ENCODE results near the gene RILPL2. TPM values are rescaled to one million over a fixed set of nuclear protein-coding genes. Genes with fewer than 3 reads are reported as not detected.
"Not testable (repeated sequence)": the region's sequence is repeated elsewhere in the genome, so short reads cannot be mapped to it uniquely, and the experiment has no call there.

Gene RILPL2
- total RNA-seq, 1 donor from 2014 or later, result 2.8 TPM

DNA sequence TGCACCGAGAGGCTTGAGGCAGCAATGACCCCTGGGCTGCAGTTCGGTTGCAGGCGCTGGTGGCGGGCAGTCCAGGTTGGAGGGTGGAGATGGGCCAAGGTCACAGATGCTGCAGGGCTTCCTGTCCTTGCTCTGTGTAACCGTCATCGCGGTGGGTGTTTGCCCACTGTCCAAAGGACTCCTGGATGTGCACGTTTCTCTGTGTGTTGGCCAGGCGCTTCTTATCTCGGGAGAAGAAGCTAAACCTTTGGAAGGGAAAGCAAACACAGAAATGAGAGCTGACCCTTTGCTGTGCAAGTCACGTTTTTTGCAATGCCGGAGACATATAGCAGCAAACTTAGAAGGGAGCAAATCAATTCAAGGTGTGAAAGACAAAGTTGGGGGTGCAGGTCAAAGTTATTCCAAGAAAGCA lies 36.0 kb upstream of the RILPL2 start:
- Mint-ChIP-seq H3K36me3 (ENCODE audit: low read depth, unreplicated experiment) (peaks cover 29% of the 10 kb centered on the region), H3K9me3 (ENCODE audit: unreplicated experiment) (no peaks in the 10 kb centered on the region), H3K27me3 (ENCODE audit: unreplicated experiment) (peaks cover 1% of the 10 kb centered on the region), H3K27ac (ENCODE audit: unreplicated experiment) (no peak overlapping the region), H3K4me3 (ENCODE audit: unreplicated experiment) (peak overlapping the region; percentile 47), H3K4me1 (ENCODE audit: unreplicated experiment) (peaks cover 7% of the 10 kb centered on the region)
- no peak for TF ChIP-seq CTCF (IDR thresholded peaks at IDR 0.05; ENCODE audit: unreplicated experiment)
- no peak for DNase-seq (ENCODE audit: low spot score)

DNA sequence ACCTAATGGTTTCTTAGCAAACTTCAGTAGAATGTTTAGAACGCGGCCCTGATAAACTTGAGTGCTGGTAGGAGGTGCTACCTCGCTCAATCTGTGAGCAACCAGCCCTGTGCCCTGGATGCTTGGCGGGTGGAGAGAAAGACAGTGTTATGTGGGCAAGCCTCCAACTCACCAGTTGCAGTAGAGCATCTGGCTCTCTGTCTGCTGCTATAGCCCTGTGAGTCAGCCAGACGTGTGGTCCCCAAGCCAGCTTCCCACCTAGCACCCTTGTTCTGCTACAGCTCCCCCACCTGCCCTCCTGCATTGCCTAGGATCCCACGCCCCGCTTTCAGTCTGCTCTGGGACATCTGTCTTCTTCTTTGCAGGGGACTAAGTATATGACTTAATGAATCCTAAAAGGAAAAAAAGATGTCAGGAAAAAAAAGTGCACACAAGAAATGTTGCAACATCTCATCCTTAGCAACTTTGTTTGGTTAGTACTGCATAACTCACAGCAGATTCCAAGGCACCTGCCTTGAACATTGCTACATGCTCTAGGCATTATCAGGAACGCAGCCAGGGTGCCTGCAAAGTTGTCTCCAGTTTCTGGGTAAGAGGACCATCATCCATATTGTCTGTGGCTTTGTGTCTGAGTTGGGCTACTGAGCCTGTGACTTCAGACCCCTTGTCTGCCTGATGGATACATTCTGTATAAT lies 35.0 kb upstream of the RILPL2 start:
- Mint-ChIP-seq H3K27ac (ENCODE audit: unreplicated experiment) (no peak overlapping the region), H3K36me3 (ENCODE audit: low read depth, unreplicated experiment) (peaks cover 25% of the 10 kb centered on the region), H3K4me3 (ENCODE audit: unreplicated experiment) (no peak overlapping the region), H3K4me1 (ENCODE audit: unreplicated experiment) (peaks cover 7% of the 10 kb centered on the region), H3K27me3 (ENCODE audit: unreplicated experiment) (no peaks in the 10 kb centered on the region), H3K9me3 (ENCODE audit: unreplicated experiment) (no peaks in the 10 kb centered on the region)
- no peak for TF ChIP-seq CTCF (IDR thresholded peaks at IDR 0.05; ENCODE audit: unreplicated experiment)
- no peak for DNase-seq (ENCODE audit: low spot score)

GRCh38 chr12:123469978-123470377 lies 33.5 kb upstream of the RILPL2 start:
- Mint-ChIP-seq H3K9me3 (ENCODE audit: unreplicated experiment) (no peaks in the 10 kb centered on the region), H3K27ac (ENCODE audit: unreplicated experiment) (no peak overlapping the region), H3K4me3 (ENCODE audit: unreplicated experiment) (no peak overlapping the region), H3K27me3 (ENCODE audit: unreplicated experiment) (no peaks in the 10 kb centered on the region), H3K4me1 (ENCODE audit: unreplicated experiment) (peaks cover 5% of the 10 kb centered on the region), H3K36me3 (ENCODE audit: low read depth, unreplicated experiment) (peaks cover 26% of the 10 kb centered on the region)
- TF ChIP-seq CTCF (IDR thresholded peaks at IDR 0.05; ENCODE audit: unreplicated experiment), result no peak
- DNase-seq (ENCODE audit: low spot score), result no peak

DNA sequence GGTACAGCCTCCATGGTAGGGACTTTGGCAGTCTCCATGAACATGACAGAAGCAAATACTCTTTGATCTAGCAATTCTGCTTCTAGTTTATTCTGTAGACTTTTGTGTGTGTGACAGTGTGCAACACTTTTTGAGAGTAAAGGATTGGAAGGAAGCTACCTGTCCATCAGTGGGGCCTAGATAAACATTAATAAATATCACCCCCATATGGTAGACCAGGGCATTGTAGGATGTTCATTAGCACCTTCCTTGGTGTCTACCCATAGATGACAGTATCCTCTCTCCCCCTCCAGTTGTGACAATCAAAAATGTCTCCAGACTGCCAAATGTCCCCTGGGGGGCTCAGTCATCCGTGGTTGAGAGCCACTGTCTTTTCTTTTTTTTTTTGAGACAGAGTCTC lies 32.3 kb upstream of the RILPL2 start:
- no peaks in the 10 kb centered on the region for H3K27me3 Mint-ChIP-seq (ENCODE audit: unreplicated experiment)
- H3K27ac Mint-ChIP-seq (ENCODE audit: unreplicated experiment), result no peak overlapping the region
- no peak overlapping the region for H3K4me3 Mint-ChIP-seq (ENCODE audit: unreplicated experiment)
- TF ChIP-seq CTCF (IDR thresholded peaks at IDR 0.05; ENCODE audit: unreplicated experiment), result no peak
- H3K9me3 Mint-ChIP-seq (ENCODE audit: unreplicated experiment), result no peaks in the 10 kb centered on the region
- peaks cover 7% of the 10 kb centered on the region for H3K4me1 Mint-ChIP-seq (ENCODE audit: unreplicated experiment)
- no peak for DNase-seq (ENCODE audit: low spot score)
- H3K36me3 Mint-ChIP-seq (ENCODE audit: low read depth, unreplicated experiment), result peaks cover 30% of the 10 kb centered on the region

GRCh38 chr12:123465084-123465483 lies 28.6 kb upstream of the RILPL2 start:
- Mint-ChIP-seq H3K36me3 (ENCODE audit: low read depth, unreplicated experiment) (peaks cover 22% of the 10 kb centered on the region), H3K4me3 (ENCODE audit: unreplicated experiment) (no peak overlapping the region), H3K27ac (ENCODE audit: unreplicated experiment) (no peak overlapping the region), H3K9me3 (ENCODE audit: unreplicated experiment) (no peaks in the 10 kb centered on the region), H3K4me1 (ENCODE audit: unreplicated experiment) (peaks cover 7% of the 10 kb centered on the region), H3K27me3 (ENCODE audit: unreplicated experiment) (no peaks in the 10 kb centered on the region)
- no peak for DNase-seq (ENCODE audit: low spot score)
- TF ChIP-seq CTCF (IDR thresholded peaks at IDR 0.05; ENCODE audit: unreplicated experiment), result no peak

DNA sequence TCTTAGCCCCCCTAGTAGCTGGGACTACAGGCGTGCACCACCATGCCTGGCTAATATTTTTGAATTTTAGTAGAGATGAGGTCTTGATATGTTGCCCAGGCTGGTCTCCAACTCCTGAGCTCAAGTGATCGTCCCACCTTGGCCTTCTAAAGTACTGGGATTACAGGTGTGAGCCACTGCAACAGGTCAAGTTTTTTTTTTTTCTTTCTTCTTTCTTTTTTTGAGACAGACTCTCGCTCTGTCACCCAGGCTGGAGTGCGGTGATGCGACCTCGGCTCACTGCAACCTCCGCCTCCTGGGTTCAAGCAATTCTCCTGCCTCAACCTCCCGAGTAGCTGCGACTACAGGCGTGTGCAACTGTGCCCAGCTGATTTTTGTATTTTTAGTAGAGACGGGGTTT lies 26.7 kb upstream of the RILPL2 start:
- H3K27me3 Mint-ChIP-seq (ENCODE audit: unreplicated experiment); H3K27ac Mint-ChIP-seq (ENCODE audit: unreplicated experiment); DNase-seq (ENCODE audit: low spot score); H3K9me3 Mint-ChIP-seq (ENCODE audit: unreplicated experiment); H3K4me3 Mint-ChIP-seq (ENCODE audit: unreplicated experiment): not testable (repeated sequence)
- Mint-ChIP-seq H3K36me3 (ENCODE audit: low read depth, unreplicated experiment) (peaks cover 26% of the 10 kb centered on the region), H3K4me1 (ENCODE audit: unreplicated experiment) (peaks cover 16% of the 10 kb centered on the region)

All from endothelial cell (in vitro differentiated cells).